ENCODE results near the gene MAP9.
A peak's percentile ranks its signal among the peaks of the same experiment; 100 is the strongest.
"Not testable (repeated sequence)": the region's sequence is repeated elsewhere in the genome, so short reads cannot be mapped to it uniquely, and the experiment has no call there.

Gene MAP9

DNA sequence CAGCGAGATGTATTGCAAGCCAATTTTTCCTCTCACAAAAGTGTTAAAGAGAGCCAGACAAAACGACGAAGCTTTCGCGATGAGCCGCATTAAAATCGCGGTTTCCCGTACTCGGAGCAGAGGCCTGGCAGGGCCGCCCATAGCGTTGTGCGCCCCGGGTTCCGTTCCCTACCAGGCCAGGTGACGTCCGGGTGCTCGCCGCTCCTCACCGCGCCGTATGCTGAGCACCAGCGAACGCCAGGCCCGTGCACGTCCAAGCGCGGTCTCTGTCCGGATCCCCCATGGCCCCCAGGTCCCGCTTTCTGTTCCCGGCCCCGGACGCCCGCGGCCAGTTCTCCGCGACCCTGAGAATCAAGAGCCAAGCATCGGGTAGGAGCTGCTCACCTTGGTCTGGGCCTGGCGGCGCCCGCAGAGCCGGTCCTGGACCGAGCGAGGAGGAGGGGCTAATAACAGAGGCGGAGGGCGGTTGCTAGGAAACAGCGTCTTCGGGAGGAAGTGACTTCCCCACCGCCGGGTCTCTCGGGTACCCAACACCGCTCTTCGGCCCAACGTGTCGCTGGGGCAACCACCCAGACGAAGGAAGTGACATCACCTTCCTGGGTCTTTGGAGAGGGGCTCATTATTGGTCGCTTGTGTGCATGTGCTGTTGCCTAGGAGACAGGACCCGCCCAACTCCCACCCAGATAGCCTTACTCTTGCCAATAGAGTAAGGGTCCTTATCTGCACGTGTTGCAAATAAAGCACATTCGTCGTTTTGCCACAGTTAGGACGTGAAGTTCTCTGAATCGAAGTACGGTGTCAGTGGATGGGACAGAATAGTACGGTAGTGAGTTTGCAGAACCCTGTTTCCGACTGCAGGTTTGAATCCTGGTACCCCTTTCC lies at the start of gene MAP9:
TSS of gene MAP9 (minus strand) at position 579 of the 882 bp plus-strand sequence. CDS start 1,115 bp downstream, outside the sequence.
- Histone ChIP-seq H3K4me1 (ENCODE audit: insufficient read depth, low read length) (no peaks in the 10 kb centered on the region), H3K4me3 (ENCODE audit: low read length) (peak within 1 kb of the TSS; percentile 94), H3K27me3 (ENCODE audit: insufficient read depth, low read length) (peaks cover 9% of the 10 kb centered on the region; the same call in 1 of the 2 replicates), H3K27ac (ENCODE audit: low read length) (no peak within 1 kb of the TSS), H3K9me3 (ENCODE audit: insufficient read depth, low read depth, low read length) (no peaks in the 10 kb centered on the region), H3K36me3 (ENCODE audit: insufficient read depth, low read depth, low read length) (0 out of 2 replicates have a peak, but pooled peaks cover 6% of the 10 kb centered on the region), H3K9ac (ENCODE audit: low read depth, low read length) (peak within 1 kb of the TSS; percentile 76; the same call in 1 of the 2 replicates)

DNA sequence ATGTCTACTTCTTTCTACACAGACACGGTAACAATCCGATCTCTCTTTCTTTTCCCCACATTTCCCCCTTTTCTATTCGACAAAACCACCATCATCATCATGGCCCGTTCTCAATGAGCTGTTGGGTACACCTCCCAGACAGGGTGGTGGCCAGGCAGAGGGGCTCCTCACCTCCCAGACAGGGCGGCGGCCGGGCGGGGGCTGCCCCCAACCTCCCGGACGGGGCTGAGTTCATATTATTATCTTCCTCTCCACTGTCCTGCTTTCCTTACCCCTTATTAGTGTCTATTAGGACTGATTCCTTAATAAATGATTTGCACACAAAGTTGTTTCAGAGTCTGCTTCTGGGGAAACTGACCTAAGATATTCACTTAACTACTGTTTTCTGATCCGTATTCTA lies 48.0 kb upstream of the MAP9 start:
- not testable (repeated sequence) for H3K36me3 ChIP-seq (ENCODE audit: insufficient read depth, low read depth, low read length); H3K9ac ChIP-seq (ENCODE audit: low read depth, low read length); H3K4me3 ChIP-seq (ENCODE audit: low read length); H3K4me1 ChIP-seq (ENCODE audit: insufficient read depth, low read length); H3K27ac ChIP-seq (ENCODE audit: low read length)
- Histone ChIP-seq H3K9me3 (ENCODE audit: insufficient read depth, low read depth, low read length) (peaks cover 38% of the 10 kb centered on the region), H3K27me3 (ENCODE audit: insufficient read depth, low read length) (peaks cover 96% of the 10 kb centered on the region)

DNA sequence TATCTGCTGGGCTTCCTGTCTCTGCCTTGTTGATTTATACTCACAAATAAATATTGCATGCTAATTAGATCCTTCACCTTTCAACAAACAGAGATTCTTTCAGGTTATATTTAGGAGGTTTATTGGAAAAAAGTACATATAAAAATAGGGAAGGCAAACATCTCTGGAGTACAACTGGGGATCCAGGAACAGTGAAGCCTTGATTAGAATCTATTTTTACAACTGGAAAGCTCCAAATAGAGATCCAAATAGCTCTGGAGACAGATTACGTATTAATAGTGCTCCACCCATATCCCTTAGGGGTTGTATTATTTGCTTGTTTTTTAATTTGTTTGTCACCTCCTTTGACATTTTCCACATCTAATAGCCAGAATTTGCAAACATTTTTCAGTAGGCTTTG lies 46.9 kb upstream of the MAP9 start:
- no peak overlapping the region for H3K27ac ChIP-seq (ENCODE audit: low read length)
- H3K9ac ChIP-seq (ENCODE audit: low read depth, low read length) = no peak overlapping the region
- H3K4me1 ChIP-seq (ENCODE audit: insufficient read depth, low read length) = no peaks in the 10 kb centered on the region
- peaks cover 94% of the 10 kb centered on the region for H3K27me3 ChIP-seq (ENCODE audit: insufficient read depth, low read length)
- no peaks in the 10 kb centered on the region for H3K36me3 ChIP-seq (ENCODE audit: insufficient read depth, low read depth, low read length)
- H3K4me3 ChIP-seq (ENCODE audit: low read length) = no peak overlapping the region
- H3K9me3 ChIP-seq (ENCODE audit: insufficient read depth, low read depth, low read length) = peaks cover 37% of the 10 kb centered on the region

DNA sequence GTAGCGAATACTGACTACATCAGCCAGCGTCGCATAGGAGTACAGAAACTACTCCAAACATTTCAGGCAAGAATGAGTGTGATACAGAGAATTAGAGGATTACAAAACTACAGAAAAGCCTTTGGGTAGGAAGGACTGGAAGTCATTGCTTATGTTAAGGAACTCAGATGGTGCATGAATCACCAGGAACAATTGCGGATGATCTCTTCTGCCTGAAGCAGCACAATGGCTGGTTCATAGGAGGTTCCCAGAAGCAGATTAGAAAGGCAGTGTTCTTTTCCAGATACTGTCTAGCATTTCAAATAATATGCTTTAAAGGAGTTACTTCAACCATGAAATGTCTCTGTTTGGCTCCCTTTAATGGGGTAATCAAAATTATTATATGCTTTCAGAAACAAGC lies 42.5 kb upstream of the MAP9 start:
- H3K4me1 ChIP-seq (ENCODE audit: insufficient read depth, low read length) = no peaks in the 10 kb centered on the region
- peaks cover 84% of the 10 kb centered on the region for H3K27me3 ChIP-seq (ENCODE audit: insufficient read depth, low read length)
- no peak overlapping the region for H3K27ac ChIP-seq (ENCODE audit: low read length)
- no peak overlapping the region for H3K9ac ChIP-seq (ENCODE audit: low read depth, low read length)
- no peaks in the 10 kb centered on the region for H3K36me3 ChIP-seq (ENCODE audit: insufficient read depth, low read depth, low read length)
- H3K4me3 ChIP-seq (ENCODE audit: low read length) = no peak overlapping the region
- no peaks in the 10 kb centered on the region for H3K9me3 ChIP-seq (ENCODE audit: insufficient read depth, low read depth, low read length)

DNA sequence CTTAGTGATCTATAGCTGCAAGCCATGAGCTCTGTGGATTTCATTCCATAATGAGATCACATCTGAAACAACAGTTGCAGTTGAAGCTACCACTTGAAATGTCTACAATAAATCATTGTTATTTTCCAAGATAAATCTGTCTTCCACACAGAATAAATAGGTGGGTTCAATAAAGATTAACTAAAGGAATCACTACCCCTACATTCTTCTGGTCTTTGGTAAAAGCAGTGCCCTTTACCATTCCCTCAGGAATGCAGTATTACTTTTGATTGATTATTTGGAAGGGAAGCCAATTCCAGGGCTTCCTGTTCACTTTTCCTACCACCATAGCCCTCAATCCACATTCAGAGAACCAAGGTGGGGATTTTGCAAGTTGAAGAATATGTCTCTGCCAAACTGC lies 38.9 kb upstream of the MAP9 start:
- no peaks in the 10 kb centered on the region for H3K9me3 ChIP-seq (ENCODE audit: insufficient read depth, low read depth, low read length)
- H3K36me3 ChIP-seq (ENCODE audit: insufficient read depth, low read depth, low read length) = no peaks in the 10 kb centered on the region
- H3K4me1 ChIP-seq (ENCODE audit: insufficient read depth, low read length) = no peaks in the 10 kb centered on the region
- no peak overlapping the region for H3K9ac ChIP-seq (ENCODE audit: low read depth, low read length)
- H3K4me3 ChIP-seq (ENCODE audit: low read length) = no peak overlapping the region
- no peak overlapping the region for H3K27ac ChIP-seq (ENCODE audit: low read length)
- peaks cover 64% of the 10 kb centered on the region for H3K27me3 ChIP-seq (ENCODE audit: insufficient read depth, low read length)

DNA sequence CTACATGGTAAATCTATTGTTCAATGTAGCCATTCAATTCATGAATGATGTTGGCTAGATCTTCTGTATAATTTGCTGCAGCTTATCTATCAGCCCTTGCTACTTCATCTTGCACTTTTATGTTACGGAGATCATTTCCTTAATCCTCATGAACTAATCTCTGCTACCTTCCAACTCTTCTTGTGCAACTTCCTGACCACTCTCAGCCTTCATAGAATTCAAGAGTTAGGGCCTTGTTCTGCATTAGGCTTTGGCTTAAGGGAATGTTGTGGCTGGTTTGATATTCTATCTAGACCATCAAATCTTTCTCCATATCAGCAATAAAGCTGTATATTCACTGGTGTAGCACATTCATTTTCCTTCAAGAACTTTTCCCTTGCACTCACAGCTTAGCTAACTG lies 36.7 kb upstream of the MAP9 start:
- no peak overlapping the region for H3K27ac ChIP-seq (ENCODE audit: low read length)

DNA sequence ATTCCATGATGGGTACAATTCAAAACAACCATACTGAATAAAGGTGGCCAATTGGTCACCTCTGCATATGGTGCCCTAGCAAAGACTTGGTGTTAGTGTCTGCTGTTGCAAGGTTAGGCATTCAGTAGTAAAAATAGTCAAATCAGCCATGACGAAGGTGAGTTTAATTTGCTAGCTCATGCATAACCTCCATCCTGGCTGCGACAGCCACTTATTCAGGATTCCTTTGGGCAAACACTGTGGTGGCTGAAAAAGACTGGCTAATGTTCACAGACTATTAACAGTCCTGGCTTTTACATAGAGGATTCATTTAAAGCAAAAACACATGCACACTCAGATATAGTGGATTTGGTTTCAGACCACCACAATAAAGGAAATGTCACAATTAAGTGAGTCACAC lies 34.8 kb upstream of the MAP9 start:
- no peak overlapping the region for H3K27ac ChIP-seq (ENCODE audit: low read length)
- H3K36me3 ChIP-seq (ENCODE audit: insufficient read depth, low read depth, low read length) = no peaks in the 10 kb centered on the region
- no peak overlapping the region for H3K9ac ChIP-seq (ENCODE audit: low read depth, low read length)
- H3K4me1 ChIP-seq (ENCODE audit: insufficient read depth, low read length) = no peaks in the 10 kb centered on the region
- H3K27me3 ChIP-seq (ENCODE audit: insufficient read depth, low read length) = peaks cover 31% of the 10 kb centered on the region
- H3K4me3 ChIP-seq (ENCODE audit: low read length) = no peak overlapping the region
- H3K9me3 ChIP-seq (ENCODE audit: insufficient read depth, low read depth, low read length) = no peaks in the 10 kb centered on the region

More for the DNA sequence above, 36.7 kb upstream of the MAP9 start:
- Histone ChIP-seq H3K4me3 (ENCODE audit: low read length) (no peak overlapping the region), H3K27me3 (ENCODE audit: insufficient read depth, low read length) (peaks cover 45% of the 10 kb centered on the region), H3K9me3 (ENCODE audit: insufficient read depth, low read depth, low read length) (no peaks in the 10 kb centered on the region), H3K9ac (ENCODE audit: low read depth, low read length) (no peak overlapping the region), H3K4me1 (ENCODE audit: insufficient read depth, low read length) (no peaks in the 10 kb centered on the region), H3K36me3 (ENCODE audit: insufficient read depth, low read depth, low read length) (no peaks in the 10 kb centered on the region)

DNA sequence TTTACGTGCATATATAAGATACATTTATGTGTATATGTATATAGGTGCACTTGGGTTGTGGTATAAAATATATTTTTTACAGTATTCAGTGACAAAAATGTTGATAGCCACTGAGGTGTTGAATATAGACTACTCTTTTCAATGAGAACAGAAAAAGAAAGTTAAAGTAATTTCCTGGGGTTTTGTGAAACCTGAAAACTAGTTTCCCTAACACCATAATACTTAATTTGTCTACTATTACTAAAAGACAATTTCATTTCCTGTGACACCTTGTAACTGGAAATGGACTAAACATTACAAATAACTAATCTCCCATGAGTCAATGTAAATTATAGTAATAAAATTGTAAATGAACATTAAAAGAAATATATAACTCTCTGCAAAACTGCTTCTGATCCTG lies 32.0 kb upstream of the MAP9 start:
- no peaks in the 10 kb centered on the region for H3K9me3 ChIP-seq (ENCODE audit: insufficient read depth, low read depth, low read length)
- peaks cover 15% of the 10 kb centered on the region; the same call in 1 of the 2 replicates for H3K27me3 ChIP-seq (ENCODE audit: insufficient read depth, low read length)

DNA sequence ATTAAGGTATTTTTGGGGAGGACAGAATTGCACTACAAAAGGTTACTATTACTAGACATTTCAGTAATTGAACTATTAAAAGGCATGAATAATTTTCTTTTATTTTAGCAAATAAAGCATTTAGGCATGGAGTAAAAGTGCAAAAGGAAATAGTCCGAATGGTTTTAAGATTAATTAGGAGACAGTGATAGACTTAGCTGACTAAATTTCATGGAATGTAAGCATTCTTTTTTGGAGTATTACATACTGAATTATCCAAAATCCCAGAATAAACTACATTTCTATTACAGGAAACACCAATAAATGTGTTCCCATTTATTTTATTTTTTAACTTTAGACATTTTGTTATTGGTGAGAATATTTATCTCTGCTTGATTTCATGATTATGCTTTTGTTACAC lies 30.7 kb upstream of the MAP9 start:
- no peak overlapping the region for H3K4me3 ChIP-seq (ENCODE audit: low read length)
- no peaks in the 10 kb centered on the region for H3K36me3 ChIP-seq (ENCODE audit: insufficient read depth, low read depth, low read length)
- no peaks in the 10 kb centered on the region for H3K9me3 ChIP-seq (ENCODE audit: insufficient read depth, low read depth, low read length)
- peaks cover 3% of the 10 kb centered on the region; the same call in 1 of the 2 replicates for H3K27me3 ChIP-seq (ENCODE audit: insufficient read depth, low read length)
- no peak overlapping the region for H3K27ac ChIP-seq (ENCODE audit: low read length)
- H3K4me1 ChIP-seq (ENCODE audit: insufficient read depth, low read length) = no peaks in the 10 kb centered on the region
- H3K9ac ChIP-seq (ENCODE audit: low read depth, low read length) = no peak overlapping the region

More for the DNA sequence above, 32.0 kb upstream of the MAP9 start:
- H3K36me3 ChIP-seq (ENCODE audit: insufficient read depth, low read depth, low read length) = no peaks in the 10 kb centered on the region
- H3K9ac ChIP-seq (ENCODE audit: low read depth, low read length) = no peak overlapping the region
- H3K27ac ChIP-seq (ENCODE audit: low read length) = no peak overlapping the region
- H3K4me3 ChIP-seq (ENCODE audit: low read length) = no peak overlapping the region
- no peaks in the 10 kb centered on the region for H3K4me1 ChIP-seq (ENCODE audit: insufficient read depth, low read length)

DNA sequence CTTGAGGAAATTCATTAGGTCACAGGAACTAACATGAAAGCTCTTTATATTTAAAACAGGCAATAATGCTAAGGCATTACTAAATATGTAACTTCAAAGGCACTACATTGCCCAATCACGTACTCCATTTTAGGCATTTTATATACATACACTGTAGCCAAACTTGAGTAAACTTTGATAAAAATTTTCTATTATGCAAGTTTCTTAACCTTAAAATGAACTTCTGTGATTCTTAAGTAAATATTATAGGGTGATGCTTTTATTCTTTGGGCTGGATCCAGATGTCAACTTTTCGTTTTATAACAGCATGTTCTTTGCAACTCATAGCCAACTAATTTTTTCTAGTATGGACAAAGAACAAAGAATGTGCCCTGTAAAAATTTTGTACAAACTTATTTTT lies 28.3 kb upstream of the MAP9 start:
- Histone ChIP-seq H3K4me1 (ENCODE audit: insufficient read depth, low read length) (no peaks in the 10 kb centered on the region), H3K9ac (ENCODE audit: low read depth, low read length) (no peak overlapping the region), H3K4me3 (ENCODE audit: low read length) (no peak overlapping the region), H3K36me3 (ENCODE audit: insufficient read depth, low read depth, low read length) (no peaks in the 10 kb centered on the region), H3K27ac (ENCODE audit: low read length) (no peak overlapping the region), H3K27me3 (ENCODE audit: insufficient read depth, low read length) (no peaks in the 10 kb centered on the region; the same call in 1 of the 2 replicates), H3K9me3 (ENCODE audit: insufficient read depth, low read depth, low read length) (no peaks in the 10 kb centered on the region)

DNA sequence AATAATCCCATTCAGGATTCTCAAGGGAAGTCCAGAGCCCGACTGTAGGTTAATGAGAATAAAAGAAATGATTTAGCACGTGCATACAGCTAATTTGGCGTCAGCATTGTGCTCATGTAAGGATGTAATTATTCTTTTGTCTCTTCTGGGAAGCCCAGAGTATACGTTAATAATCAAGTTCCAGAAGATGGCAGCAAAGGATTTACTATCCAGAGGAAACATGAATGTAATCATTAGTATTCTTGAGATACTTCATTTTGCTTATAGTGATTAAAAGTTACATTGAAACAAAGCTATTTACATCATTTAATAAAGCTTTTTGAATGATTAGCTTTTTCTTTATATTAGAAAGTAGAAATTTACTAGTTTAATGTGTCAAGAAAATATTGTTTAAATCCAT lies 27.1 kb upstream of the MAP9 start:
- Histone ChIP-seq H3K36me3 (ENCODE audit: insufficient read depth, low read depth, low read length) (no peaks in the 10 kb centered on the region), H3K27me3 (ENCODE audit: insufficient read depth, low read length) (no peaks in the 10 kb centered on the region; the same call in 1 of the 2 replicates), H3K4me1 (ENCODE audit: insufficient read depth, low read length) (no peaks in the 10 kb centered on the region), H3K9me3 (ENCODE audit: insufficient read depth, low read depth, low read length) (no peaks in the 10 kb centered on the region), H3K9ac (ENCODE audit: low read depth, low read length) (no peak overlapping the region), H3K27ac (ENCODE audit: low read length) (no peak overlapping the region), H3K4me3 (ENCODE audit: low read length) (no peak overlapping the region)

DNA sequence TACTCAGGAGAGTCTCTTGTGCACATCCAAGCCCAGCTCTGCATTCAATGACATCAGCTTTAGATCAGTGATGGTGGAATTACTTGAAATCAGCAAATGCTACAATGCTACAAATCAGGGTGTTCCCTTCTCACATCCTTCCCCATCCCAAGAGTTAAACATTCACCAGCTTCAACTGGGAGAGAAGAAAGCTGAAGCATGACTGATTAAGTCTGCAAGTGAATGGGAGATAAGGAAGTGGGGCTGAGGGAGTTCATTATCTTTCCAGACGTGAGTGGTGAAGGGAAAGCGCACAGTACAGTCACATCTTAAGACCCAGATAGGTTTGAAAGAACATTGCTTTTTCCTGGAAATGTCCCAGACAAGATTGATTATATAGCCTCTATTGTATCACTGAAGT lies 26.2 kb upstream of the MAP9 start:
- H3K9me3 ChIP-seq (ENCODE audit: insufficient read depth, low read depth, low read length) = no peaks in the 10 kb centered on the region
- no peak overlapping the region for H3K27ac ChIP-seq (ENCODE audit: low read length)
- H3K4me1 ChIP-seq (ENCODE audit: insufficient read depth, low read length) = no peaks in the 10 kb centered on the region
- H3K4me3 ChIP-seq (ENCODE audit: low read length) = no peak overlapping the region
- H3K27me3 ChIP-seq (ENCODE audit: insufficient read depth, low read length) = no peaks in the 10 kb centered on the region; the same call in 1 of the 2 replicates
- H3K36me3 ChIP-seq (ENCODE audit: insufficient read depth, low read depth, low read length) = no peaks in the 10 kb centered on the region
- no peak overlapping the region for H3K9ac ChIP-seq (ENCODE audit: low read depth, low read length)
